GM12873 (cell line): Measurements from ENCODE around the gene GSN.

ENCODE experiments used
- TF ChIP-seq, protein P1 (sequence below): IDR thresholded peaks from 2 replicates; pipeline ENCODE4 v1.5.1; 2012; ENCODE audit warnings: low read depth, mild to moderate bottlenecking, moderate library complexity, low read length, control low read depth; ENCODE audit not compliant: insufficient read depth; ENCODE audit errors: missing control alignments

Gene GSN

DNA sequence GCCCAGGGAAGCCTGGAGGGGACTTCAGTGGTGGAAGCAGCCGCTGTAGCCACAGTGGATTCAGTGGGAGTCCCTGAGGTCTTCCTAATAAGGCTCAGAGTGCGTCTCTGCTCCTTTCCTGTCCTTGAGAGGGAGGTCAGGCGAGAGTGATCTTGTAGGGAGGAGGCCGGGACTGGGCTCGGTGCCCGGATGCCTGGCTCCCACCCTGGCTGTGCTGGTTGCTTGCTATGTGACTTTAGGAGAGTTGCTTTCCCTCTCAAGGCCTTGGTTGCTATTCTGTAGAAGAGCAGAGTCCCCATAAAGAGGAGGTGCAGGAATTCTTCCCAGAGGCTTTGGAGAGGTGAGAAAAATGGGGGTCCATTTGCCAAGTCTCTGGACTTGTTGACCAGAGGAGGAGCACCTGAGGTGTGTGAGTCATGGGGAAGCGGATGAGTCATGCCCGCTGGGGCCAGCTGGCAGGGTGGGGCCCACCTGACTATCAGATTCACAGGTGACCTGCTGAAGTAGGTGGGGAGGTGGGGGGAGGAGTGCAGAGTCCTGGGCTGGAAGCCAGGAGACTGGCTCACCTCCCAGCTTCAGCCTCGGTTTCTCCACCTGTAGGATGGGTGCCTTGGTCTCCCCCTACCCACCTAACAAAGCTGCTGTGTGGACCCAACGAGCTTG, 13.8 kb downstream of the GSN start:
- TF ChIP-seq, protein P1, sequence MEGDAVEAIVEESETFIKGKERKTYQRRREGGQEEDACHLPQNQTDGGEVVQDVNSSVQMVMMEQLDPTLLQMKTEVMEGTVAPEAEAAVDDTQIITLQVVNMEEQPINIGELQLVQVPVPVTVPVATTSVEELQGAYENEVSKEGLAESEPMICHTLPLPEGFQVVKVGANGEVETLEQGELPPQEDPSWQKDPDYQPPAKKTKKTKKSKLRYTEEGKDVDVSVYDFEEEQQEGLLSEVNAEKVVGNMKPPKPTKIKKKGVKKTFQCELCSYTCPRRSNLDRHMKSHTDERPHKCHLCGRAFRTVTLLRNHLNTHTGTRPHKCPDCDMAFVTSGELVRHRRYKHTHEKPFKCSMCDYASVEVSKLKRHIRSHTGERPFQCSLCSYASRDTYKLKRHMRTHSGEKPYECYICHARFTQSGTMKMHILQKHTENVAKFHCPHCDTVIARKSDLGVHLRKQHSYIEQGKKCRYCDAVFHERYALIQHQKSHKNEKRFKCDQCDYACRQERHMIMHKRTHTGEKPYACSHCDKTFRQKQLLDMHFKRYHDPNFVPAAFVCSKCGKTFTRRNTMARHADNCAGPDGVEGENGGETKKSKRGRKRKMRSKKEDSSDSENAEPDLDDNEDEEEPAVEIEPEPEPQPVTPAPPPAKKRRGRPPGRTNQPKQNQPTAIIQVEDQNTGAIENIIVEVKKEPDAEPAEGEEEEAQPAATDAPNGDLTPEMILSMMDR, result no peak

DNA sequence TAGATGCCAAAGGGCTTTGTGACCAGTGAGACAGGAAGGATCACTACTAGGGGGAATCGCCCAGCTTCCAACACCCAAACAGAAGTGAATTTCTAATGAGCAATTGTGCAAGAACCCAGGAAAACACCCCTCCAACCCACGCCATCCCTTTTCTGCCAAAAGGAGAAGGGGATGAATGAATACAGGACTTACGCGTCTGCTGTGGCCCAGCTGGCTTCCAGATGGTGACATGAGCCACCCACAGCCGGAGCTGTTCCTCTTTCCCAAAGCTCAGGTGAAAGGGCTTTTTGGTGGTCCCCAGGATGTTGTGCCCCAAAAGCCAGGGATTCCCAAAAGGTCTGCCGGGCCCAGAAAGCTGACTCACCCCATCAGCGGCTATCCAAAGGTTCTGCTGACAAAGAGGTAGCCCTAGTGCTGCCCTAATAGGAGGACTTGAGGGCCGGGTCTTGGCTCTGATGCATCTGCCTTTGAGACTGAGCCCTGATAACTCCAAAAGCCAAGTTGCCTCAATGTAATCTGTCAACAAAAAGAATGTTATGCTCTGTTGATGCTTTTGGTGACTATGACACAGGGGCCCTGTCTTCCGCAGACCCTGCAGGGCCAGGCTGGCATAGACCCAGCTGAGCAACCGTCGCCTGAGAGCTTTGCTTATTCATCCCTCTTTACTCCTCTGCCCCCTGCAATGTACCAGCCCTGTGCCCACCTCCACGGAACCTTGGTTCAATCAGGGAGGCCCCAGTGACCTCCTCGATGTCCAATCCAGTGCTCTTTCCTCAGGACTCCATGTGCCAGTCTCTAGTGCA, 14.5 kb downstream of the GSN start:
- TF ChIP-seq, protein P1, result no peak

DNA sequence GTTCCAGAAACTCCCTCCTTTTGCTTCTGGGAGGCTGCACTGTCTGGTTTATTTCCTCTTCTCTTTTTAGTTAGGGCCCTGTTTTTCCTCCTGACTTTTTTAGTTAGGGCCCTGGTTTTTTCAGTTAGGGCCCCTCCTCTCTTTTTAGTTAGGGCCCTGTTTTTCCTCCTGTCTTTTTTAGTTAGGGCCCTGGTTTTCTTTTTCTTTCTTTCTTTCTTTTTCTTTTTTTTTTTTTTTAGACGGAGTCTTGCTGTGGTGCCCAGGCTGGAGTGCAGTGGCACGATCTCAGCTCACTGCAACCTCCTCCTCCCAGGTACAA, 15.1 kb downstream of the GSN start:
- TF ChIP-seq, protein P1, result no peak

DNA sequence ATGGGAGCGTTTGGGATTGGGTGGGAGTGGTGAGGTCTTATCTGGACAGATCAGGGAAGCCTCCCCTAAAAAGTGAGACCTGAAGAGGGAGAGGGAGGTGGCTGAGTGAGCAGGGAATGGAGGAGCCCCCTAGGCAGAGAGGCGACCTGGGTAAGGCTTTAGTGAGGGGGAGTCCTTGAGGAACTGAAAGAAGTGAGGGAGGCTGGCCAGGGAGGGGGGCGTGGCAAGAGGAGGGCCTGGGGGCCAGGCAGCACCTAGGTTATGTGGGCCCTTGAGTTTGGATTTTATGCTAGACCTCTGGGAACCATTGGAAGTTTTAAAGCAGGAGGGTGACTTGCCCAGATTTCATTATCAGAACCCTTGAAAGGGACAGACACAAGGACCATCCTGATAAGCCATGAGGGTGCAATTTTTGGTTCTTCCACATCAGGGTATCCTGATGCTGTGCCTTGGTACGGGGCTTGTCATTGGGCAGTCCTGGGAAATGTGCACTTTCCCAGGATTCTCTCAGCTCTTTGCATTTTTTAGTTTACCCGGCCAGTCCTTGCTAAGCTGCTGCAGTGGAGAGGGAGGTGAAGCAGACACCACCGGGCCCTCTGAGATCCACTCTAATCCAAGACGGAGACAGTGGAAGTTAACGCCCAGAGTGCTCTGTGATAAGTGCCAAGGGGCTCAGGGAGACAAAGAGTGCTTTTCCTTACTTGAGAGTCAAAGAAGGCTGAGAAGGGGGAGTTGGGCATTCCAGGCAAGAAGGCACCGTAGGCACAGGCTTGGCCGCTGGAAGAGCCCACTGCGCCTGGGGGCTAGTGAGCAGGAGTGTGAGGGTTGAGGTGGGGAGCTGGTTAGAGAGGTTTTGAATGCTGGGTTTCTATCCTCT, 16.1 kb downstream of the GSN start:
- TF ChIP-seq, protein P1, result no peak

DNA sequence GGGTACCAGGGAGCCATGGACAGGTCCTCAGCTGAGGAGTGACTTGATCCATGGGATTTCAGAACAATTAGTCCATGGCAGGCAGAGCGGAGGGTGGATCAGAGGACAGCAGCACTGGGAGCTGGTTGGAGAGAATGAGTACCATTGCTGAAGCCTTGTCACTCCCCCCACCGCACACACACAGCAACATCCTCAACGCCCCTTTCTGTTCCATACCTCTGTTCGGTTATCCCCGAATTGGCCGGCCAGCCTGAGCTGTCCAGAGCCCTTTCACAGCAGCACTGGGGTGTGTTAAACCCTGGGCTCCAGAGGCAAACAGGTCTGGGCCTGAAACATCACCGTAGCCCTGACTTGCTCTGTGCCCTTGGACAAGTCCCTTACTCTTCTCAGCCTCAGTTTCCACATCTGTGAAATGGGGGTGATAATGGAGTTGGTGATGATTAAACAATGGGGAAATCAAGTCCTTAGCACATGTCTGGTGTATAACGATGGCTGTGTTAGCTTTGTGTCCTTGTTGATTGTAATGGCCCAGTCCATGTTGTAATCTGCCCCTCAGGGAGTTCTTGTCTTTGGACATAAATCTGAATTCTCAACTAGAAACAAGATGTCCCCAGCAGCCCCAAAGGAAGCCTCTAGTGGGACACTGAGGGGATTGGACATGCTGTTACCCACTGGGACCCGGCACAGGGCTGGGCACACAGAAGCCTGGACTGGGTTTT, 16.9 kb downstream of the GSN start:
- TF ChIP-seq, protein P1, result no peak

DNA sequence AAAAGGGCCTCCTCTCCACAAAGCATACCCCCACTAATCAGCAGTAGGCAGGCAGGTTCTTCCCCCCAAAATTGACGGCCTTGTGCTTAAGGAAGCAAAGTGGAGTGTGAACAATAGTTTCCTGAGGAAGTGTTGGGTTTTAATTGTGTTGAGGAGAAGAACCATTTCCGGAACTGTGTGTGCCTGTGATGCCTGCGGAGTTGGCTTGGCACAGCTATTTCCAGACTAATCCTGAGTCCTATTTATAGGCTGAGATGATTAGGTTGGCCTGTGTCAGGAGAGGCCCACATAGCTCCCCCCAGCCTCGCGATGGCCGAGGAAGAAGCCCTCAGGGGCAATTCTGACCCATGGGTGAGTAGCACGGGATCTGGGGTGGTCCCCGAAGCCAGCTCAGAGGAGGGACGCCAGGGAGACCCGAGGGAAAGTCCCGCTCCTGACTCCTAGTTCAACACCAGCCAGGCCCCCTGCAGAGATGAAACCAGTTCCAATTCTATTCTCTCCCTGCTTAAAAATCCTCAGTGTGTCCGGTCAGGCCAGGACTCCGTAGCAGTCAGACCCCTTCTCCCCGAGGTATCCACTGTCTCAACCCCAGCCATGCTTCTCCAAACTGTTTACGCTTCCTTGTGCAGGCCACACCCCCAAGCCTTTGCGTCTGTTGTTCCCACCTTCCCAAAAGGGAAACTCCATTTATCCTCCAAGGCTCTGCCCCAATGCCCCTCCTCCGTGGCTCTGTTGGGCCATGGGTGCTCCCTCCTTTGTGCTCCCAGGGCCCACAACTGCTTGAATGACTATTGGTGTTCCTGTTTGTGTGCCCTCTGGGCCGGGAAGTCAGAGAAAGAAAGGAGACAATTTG, 18.1 kb downstream of the GSN start:
- TF ChIP-seq, protein P1, result no peak
